Measurements from ENCODE around the gene LGR6. TPM values are rescaled to one million over a fixed set of nuclear protein-coding genes. Genes with fewer than 3 reads are reported as not detected.

Gene LGR6
- total RNA-seq, 1 experiment from 2014 or later: 0.56 TPM

DNA sequence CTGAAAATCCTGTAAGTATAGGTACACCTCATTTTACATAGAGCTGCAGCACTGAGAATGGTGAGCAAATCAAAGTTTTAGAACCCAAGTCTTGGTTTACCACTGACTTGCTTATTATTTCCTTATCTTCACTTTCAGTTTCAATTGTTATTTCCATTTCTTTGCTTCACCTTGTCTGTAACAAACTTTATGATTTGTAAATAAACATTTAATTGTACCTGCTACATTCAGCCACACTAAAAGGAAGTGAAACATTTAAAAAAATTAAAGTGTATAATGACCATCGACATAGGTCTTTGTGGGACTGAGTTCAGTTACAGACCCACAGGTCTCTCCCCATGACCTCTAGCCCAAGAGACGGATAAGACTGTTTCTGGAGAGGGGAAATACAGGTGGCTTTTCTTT lies 34.4 kb downstream of the LGR6 start:
- H3K27ac Mint-ChIP-seq (ENCODE audit: low read depth, unreplicated experiment): no peak overlapping the region
- H3K9me3 Mint-ChIP-seq (ENCODE audit: unreplicated experiment): no peaks in the 10 kb centered on the region
- no TSS peak for BruUV-seq (replicated peaks)
- intact Hi-C loops (cut with micrococcal nuclease): no loop called here
- no peak for DNase-seq (ENCODE audit: unreplicated experiment)
- ChIA-PET CTCF (no interaction called here), POLR2A (interaction anchor here (0.7 kb wide), 1 partner anchor 51 kb away, joined by 3 read pairs; no protein-coding TSS in a partner anchor)
- H3K4me3 Mint-ChIP-seq (ENCODE audit: unreplicated experiment): no peak overlapping the region
- no peaks in the 10 kb centered on the region for H3K36me3 Mint-ChIP-seq (ENCODE audit: insufficient read depth, unreplicated experiment)
- TF ChIP-seq, protein P1, sequence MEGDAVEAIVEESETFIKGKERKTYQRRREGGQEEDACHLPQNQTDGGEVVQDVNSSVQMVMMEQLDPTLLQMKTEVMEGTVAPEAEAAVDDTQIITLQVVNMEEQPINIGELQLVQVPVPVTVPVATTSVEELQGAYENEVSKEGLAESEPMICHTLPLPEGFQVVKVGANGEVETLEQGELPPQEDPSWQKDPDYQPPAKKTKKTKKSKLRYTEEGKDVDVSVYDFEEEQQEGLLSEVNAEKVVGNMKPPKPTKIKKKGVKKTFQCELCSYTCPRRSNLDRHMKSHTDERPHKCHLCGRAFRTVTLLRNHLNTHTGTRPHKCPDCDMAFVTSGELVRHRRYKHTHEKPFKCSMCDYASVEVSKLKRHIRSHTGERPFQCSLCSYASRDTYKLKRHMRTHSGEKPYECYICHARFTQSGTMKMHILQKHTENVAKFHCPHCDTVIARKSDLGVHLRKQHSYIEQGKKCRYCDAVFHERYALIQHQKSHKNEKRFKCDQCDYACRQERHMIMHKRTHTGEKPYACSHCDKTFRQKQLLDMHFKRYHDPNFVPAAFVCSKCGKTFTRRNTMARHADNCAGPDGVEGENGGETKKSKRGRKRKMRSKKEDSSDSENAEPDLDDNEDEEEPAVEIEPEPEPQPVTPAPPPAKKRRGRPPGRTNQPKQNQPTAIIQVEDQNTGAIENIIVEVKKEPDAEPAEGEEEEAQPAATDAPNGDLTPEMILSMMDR (IDR thresholded peaks at IDR 0.05; ENCODE audit: unreplicated experiment): no peak
- H3K27me3 Mint-ChIP-seq (ENCODE audit: insufficient read depth, unreplicated experiment): no peaks in the 10 kb centered on the region
- peaks cover 15% of the 10 kb centered on the region for H3K4me1 Mint-ChIP-seq (ENCODE audit: insufficient read depth, unreplicated experiment)

DNA sequence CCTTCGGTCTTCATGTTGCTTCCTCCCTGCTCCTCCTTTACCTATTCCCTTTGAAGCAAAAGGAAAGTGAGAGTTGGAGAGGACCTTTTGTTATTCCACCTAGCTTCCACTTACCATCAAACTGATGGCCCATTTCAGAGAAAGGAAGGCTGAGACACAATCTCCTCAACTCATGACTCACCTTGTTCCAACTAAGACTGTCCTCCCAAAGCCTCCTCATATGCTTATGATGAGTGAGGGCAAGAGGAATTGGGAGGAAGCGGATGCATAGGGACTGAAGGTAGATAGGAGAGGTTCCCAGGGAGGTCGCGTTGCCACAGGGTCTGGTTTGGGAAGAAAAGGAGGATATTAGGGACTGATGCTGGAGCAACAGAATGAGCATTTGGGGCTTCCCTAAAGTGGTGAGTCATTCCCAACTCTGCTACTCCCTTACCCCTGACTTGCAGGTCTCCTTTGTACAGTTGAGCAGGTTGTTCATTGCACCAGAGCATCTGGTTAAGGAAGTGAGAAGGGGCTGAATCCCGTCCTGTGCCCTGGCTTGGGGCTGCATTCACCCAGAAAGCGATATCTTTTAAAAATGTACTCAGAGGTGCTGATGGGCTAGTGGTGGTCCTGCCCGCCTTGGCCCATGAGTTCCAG lies 35.0 kb downstream of the LGR6 start:
- CTCF ChIA-PET: interaction anchor here (3.5 kb wide), 1 partner anchor 36 kb away, joined by 23 read pairs; the partner anchor contains the start of gene LGR6
- DNase-seq (ENCODE audit: unreplicated experiment): no peak
- Mint-ChIP-seq H3K4me1 (ENCODE audit: insufficient read depth, unreplicated experiment) (peaks cover 15% of the 10 kb centered on the region), H3K27me3 (ENCODE audit: insufficient read depth, unreplicated experiment) (no peaks in the 10 kb centered on the region), H3K4me3 (ENCODE audit: unreplicated experiment) (no peak overlapping the region), H3K27ac (ENCODE audit: low read depth, unreplicated experiment) (no peak overlapping the region), H3K36me3 (ENCODE audit: insufficient read depth, unreplicated experiment) (no peaks in the 10 kb centered on the region), H3K9me3 (ENCODE audit: unreplicated experiment) (no peaks in the 10 kb centered on the region)
- POLR2A ChIA-PET: interaction anchor here (0.7 to 1.1 kb wide), 2 partner anchors 52 to 54 kb away, joined by 3 to 5 read pairs; no protein-coding TSS in a partner anchor
- intact Hi-C loops (cut with micrococcal nuclease): no loop called here
- BruUV-seq (replicated peaks): no TSS peak
- TF ChIP-seq, protein P1 (IDR thresholded peaks at IDR 0.05; ENCODE audit: unreplicated experiment): no peak

DNA sequence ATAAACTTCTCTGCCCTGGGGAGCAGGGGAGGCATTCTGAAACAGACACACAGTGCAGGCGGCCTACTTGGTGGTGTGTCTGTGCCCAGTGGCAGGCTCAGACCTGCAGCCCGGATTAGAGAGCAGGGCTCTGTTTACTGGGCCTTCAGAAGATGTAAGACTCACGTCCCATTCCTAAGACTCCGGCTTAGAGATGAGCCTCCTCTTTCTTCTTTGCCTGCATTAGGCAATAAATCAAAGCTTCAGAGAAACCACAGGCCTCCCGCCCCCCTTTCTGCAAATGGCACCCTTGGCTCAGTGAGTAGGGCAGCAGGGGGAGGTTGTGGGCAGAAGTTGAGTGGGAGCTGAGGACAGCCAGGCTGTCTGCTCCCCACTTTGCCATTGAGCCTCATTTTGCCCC lies 35.8 kb downstream of the LGR6 start:
- CTCF ChIA-PET: interaction anchor here (0.7 to 3.5 kb wide), 7 partner anchors 14 to 400 kb away, joined by 3 to 23 read pairs (median 5); partner anchors contain the start of gene LGR6
- POLR2A ChIA-PET: interaction anchor here (0.9 to 2.5 kb wide), 5 partner anchors 11 to 54 kb away, joined by 3 to 12 read pairs (median 5); no protein-coding TSS in a partner anchor
- no peaks in the 10 kb centered on the region for H3K9me3 Mint-ChIP-seq (ENCODE audit: unreplicated experiment)
- no peak for DNase-seq (ENCODE audit: unreplicated experiment)
- no peaks in the 10 kb centered on the region for H3K36me3 Mint-ChIP-seq (ENCODE audit: insufficient read depth, unreplicated experiment)
- H3K27ac Mint-ChIP-seq (ENCODE audit: low read depth, unreplicated experiment): no peak overlapping the region
- no peaks in the 10 kb centered on the region for H3K27me3 Mint-ChIP-seq (ENCODE audit: insufficient read depth, unreplicated experiment)
- H3K4me3 Mint-ChIP-seq (ENCODE audit: unreplicated experiment): no peak overlapping the region
- intact Hi-C loops (cut with micrococcal nuclease): no loop called here
- peaks cover 15% of the 10 kb centered on the region for H3K4me1 Mint-ChIP-seq (ENCODE audit: insufficient read depth, unreplicated experiment)
- TF ChIP-seq, protein P1 (IDR thresholded peaks at IDR 0.05; ENCODE audit: unreplicated experiment): no peak
- BruUV-seq (replicated peaks): no TSS peak

DNA sequence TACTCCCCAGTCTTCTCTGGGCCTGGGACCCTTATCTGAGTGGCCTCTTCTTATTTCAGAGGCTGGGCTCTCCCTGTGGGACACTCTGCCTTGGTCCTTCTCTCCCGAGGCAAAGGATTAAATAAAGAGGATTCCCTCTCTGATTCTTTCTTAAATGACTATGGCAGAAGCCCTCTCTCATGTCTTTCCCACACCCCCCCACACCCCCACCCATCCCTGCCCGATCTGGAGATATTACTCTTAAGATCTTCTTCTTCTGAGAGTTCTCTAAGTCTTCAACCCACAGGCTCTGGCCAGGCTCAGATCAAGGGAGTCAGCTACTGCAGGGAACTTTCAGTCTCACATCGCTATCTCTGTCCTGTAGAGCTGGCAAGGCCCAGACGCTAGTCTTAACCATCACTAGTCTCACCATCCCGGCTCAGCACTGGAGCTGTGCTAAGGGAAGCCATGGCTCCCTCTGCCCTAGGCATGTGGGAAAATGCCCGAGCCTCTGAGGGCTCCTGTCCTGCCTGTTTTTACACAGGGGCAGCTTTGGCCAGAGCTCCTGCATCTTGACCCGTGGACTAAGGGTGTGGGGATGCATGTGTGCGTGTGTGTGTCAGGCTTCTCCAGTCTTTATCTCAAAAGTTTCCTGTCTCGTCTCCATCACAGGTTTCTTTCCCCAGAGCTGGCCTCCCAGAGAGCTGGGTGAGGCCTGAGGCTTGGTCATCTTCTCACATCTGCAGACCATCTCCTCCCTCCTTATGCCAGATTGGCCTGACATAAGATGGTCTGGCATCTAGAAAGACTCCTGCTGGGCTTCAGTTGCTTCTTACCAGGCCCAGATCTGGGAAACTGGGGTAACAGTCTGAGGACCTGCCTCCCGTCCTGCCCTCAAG lies 36.7 kb downstream of the LGR6 start:
- POLR2A ChIA-PET: interaction anchor here (0.5 to 2.5 kb wide), 9 partner anchors 9 to 91 kb away, joined by 3 to 12 read pairs (median 4); no protein-coding TSS in a partner anchor
- intact Hi-C loops (cut with micrococcal nuclease): no loop called here
- no peak overlapping the region for H3K27ac Mint-ChIP-seq (ENCODE audit: low read depth, unreplicated experiment)
- CTCF ChIA-PET: interaction anchor here (0.6 to 3.5 kb wide), 17 partner anchors 10 to 401 kb away, joined by 3 to 23 read pairs (median 4); partner anchors contain the start of gene LGR6
- no peak overlapping the region for H3K4me3 Mint-ChIP-seq (ENCODE audit: unreplicated experiment)
- H3K4me1 Mint-ChIP-seq (ENCODE audit: insufficient read depth, unreplicated experiment): peaks cover 21% of the 10 kb centered on the region
- BruUV-seq (replicated peaks): no TSS peak
- no peaks in the 10 kb centered on the region for H3K27me3 Mint-ChIP-seq (ENCODE audit: insufficient read depth, unreplicated experiment)
- no peaks in the 10 kb centered on the region for H3K9me3 Mint-ChIP-seq (ENCODE audit: unreplicated experiment)
- TF ChIP-seq, protein P1 (IDR thresholded peaks at IDR 0.05; ENCODE audit: unreplicated experiment): no peak
- no peak for DNase-seq (ENCODE audit: unreplicated experiment)
- H3K36me3 Mint-ChIP-seq (ENCODE audit: insufficient read depth, unreplicated experiment): no peaks in the 10 kb centered on the region

All from MCF 10A (cell line).